ENCODE measurements around the gene TNNC1. TPM values are rescaled to one million over a fixed set of nuclear protein-coding genes. Genes with fewer than 3 reads are reported as not detected.
A peak's percentile ranks its signal among the peaks of the same experiment; 100 is the strongest.

Gene TNNC1
- 1,000 to 10,000 TPM in 1 of 10 donors, 100 to 1,000 TPM in 9; 325 to 1,057 (median 613) TPM for polyA plus RNA-seq (ENCODE audit: insufficient read length in 10 of 10)
- long read RNA-seq, donor 1, transcript TNNC1-201 (6 exons, 714 nt), result major isoform, 485 of 886 reads
- long read RNA-seq, donor 1, partial matches to known transcripts, result 372 of 886 reads
- long read RNA-seq, donor 1, other reads (novel, unspliced or antisense), result 29 of 886 reads
- long read RNA-seq, donor 2, transcript TNNC1-201 (6 exons, 714 nt), result major isoform, 326 of 544 reads
- long read RNA-seq, donor 2, partial matches to known transcripts, result 157 of 544 reads
- long read RNA-seq, donor 2, other reads (novel, unspliced or antisense), result 61 of 544 reads
- long read RNA-seq, donor 3, result 0 reads
- long read RNA-seq, donor 4, transcript TNNC1-201 (6 exons, 714 nt), result major isoform, 302 of 711 reads
- long read RNA-seq, donor 4, partial matches to known transcripts, result 358 of 711 reads
- long read RNA-seq, donor 4, other reads (novel, unspliced or antisense), result 50 of 711 reads
- long read RNA-seq, donor 5, transcript TNNC1-201 (6 exons, 714 nt), result major isoform, 541 of 899 reads
- long read RNA-seq, donor 5, partial matches to known transcripts, result 287 of 899 reads
- long read RNA-seq, donor 5, other reads (novel, unspliced or antisense), result 69 of 899 reads
- long read RNA-seq, donor 6, transcript TNNC1-201 (6 exons, 714 nt), result major isoform, 437 of 861 reads
- long read RNA-seq, donor 6, partial matches to known transcripts, result 343 of 861 reads
- long read RNA-seq, donor 6, other reads (novel, unspliced or antisense), result 80 of 861 reads
- long read RNA-seq, donor 7, transcript TNNC1-201 (6 exons, 714 nt), result major isoform, 134 of 342 reads
- long read RNA-seq, donor 7, partial matches to known transcripts, result 182 of 342 reads
- long read RNA-seq, donor 7, other reads (novel, unspliced or antisense), result 26 of 342 reads
- long read RNA-seq, donor 8, transcript TNNC1-201 (6 exons, 714 nt), result major isoform, 262 of 501 reads
- long read RNA-seq, donor 8, partial matches to known transcripts, result 207 of 501 reads
- long read RNA-seq, donor 8, other reads (novel, unspliced or antisense), result 32 of 501 reads
- long read RNA-seq, donor 9, transcript TNNC1-201 (6 exons, 714 nt), result major isoform, 40 of 54 reads
- long read RNA-seq, donor 9, partial matches to known transcripts, result 14 of 54 reads
- long read RNA-seq, donor 9, other reads (novel, unspliced or antisense), result 0 of 54 reads

- no peak for DNase-seq
Observed at GRCh38 chr3:52453496-52454249, at the start of gene TNNC1. TSS of gene TNNC1 (minus strand) at chr3:52454041. CDS start at chr3:52454015, 26 bp downstream.

DNA sequence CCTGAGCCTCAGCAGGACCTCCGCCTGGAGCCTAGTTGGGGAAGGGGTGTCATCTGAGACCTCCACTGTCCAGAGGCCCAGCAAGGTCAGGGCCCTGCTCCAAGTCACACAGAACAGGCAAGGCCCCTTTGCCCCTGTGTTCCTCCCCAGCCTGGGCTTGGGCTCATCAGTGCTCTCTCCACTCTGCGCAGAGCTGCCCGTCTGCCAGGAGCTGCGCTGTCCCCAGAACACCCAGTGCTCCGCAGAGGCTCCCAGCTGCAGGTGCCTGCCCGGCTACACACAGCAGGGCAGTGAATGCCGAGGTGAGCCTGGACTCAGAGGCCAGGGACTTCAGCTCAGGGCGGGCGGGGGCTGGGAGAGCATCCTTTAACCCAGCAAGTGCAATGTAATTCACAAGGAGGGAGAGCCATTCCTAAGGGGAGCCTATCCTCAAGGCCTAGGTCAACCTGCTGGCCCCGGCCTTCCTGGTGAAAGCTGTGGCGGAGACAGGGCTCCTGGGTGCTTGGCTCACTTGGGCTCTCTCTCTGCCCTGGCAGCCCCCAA lies 49.0 kb upstream of the TNNC1 start:
- no peak for DNase-seq

DNA sequence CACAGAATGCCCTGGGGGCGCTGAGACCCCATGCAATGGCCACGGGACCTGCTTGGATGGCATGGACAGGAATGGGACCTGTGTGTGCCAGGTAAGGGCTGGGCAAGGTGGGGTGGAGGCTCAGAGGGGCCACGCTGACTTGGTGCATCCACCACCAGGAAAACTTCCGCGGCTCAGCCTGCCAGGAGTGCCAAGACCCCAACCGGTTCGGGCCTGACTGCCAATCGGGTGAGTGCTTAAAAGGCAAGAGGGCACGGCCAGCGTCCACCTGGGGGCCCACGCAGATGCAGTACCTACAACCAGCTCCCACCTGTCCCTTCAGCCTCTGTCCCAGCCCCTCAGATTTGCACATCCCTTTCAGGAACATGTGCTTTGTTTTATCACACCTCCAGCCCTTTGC lies 48.2 kb upstream of the TNNC1 start:
- DNase-seq, result no peak

DNA sequence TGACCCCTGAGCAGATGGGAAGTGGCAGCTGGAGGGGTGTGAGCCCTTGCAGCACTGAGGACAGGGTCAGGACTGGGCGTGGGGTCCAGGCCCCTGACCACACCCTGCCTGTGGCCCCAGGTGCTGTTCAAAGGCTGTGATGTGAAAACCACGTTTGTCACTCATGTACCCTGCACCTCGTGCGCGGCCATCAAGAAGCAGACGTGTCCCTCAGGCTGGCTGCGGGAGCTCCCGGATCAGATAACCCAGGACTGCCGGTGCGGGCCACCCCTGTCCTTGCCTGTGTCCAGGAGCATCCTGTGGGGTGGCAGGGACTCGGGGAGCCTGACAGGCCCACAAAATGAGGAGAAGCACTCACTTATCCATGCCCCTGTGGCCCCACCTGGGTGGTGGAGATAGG lies 47.2 kb upstream of the TNNC1 start:
- DNase-seq, result no peak

DNA sequence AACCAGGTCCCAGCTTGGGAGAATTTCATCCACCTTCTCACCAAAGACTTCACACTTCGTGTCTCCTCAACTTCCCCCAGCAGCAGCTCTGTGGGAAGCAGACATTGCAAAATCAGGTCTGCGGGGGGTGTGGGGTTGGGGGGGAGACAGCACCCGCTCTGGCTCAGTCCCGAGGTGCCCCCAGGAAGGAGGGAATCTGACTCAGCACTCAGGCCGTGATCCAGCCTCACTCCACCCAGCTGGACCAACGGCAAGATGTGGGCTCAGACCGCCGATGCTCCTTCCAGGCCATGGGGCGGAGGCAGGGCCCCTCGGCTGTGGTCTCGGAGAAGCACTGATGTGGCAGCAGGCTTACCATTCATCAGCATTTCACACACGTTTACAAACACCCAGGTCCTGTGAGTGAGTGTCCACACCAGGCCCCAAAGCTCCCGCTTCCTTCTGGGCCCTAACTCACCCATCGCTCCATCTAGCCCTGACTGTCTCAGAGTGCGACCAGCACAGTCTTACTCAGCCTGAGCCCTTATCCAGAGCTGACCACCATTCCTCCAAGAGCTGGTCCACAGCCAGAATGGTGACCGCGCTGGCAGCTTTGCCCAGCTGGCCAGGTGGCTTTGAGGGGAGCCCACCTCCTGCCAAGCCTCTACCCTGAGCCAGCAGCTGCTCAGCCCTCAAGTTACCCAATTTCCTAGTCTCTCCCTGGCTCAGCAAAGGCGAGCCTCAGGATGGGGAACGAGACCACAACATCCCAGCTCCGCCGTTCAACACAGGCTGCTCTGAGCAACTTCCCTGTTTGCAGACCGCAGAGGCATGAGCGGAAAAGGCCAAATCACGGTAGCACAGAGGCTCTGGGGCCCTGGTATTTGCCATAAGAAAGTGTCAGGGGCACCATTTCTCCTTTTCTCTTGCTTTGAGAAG lies 44.6 kb upstream of the TNNC1 start:
- peak in 1 of 3 donors; percentile 49 for DNase-seq

GRCh38 chr3:52495777-52496602 lies 42.1 kb upstream of the TNNC1 start:
- no peak for DNase-seq

DNA sequence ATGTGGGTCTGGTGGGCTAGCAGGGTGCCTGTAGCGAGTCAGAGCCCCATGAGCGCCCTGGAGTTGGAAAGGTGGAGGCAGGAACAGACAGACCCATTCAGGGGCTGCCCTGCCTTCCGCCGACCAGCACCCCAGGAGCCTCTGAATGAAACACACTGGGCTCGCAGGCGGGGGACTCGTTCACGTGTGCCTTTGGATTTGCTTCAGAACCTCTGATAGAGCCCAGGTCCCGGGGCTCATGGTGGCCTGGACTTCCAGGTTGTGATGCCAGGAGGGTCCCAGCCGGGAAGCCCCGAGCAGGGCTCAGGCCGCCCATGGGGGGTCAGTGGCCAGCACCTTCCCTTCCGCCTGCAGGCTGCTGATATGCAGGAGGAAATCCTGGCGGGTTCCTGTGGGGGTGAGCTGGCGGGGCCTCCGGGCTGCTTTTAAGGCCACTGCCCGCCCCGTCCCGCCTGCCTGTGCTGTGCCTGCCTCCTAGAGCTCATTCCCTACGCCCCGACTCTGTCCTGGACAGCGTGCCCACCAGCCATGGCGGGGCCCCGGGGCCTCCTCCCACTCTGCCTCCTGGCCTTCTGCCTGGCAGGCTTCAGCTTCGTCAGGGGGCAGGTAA lies 41.1 kb upstream of the TNNC1 start, which contains the start of gene STAB1:
Gene STAB1 (plus strand): TSS at position 453 of the 610 bp plus-strand sequence. CDS start 76 bp downstream, at position 529.
- DNase-seq, result peak in 1 of 3 donors; percentile 51

DNA sequence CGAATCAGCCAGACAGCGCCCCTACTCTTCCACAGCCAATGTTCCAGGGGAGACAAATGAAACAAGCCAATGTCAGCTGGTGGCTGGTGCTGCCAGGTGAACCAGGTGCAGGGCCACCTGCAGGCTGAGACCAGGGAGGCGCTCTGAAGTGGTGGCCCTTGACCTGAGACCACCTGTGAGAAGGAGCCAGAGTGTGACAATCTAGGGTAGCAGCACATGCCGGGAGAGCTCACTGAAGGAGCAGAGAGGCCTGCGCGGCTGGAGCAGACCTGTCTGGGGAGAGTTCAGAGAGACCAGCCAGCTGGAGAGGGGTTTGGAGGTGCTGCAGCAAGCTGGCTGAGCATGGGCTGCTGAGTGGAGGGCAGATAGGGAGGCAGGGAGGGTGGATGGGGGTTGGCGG lies 40.6 kb upstream of the TNNC1 start:
- DNase-seq, result no peak

DNA sequence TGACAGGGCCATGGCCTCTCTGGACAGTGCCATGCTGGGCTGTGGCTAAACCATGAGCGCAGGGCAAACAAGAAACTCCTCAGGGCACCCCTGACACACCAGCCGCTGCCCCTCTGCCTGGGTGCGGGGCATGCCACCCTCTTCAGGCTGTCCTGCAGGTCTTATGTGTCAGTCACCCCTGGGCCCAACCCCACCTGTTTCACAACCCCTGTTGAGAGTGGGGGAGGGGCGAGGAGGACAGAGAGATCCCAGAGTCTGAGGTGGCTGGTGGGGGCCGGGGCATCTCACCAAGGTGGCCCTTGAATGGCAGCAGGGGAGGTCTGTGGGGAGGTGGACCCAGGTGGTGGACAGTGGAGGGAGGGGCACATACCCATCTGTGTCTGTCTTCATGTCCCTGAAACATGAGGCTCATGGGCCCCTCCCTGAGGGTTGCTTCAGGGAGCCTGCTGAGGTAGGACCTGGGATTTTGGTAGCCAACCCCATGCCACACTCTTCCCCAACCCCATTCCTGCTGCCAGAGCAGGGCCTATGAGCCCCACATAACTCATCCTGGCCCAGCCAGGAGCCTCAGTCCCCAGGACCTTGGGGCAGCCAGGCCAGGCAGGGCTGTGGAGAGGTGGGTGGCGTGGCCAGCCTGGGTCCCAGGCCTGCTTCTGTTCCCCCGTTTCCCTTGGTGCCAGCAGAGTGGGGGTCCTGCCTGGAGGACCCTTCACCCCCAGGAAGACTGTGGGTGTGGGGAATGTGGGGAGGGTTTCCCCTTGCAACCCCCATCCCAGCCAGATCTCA lies 39.6 kb upstream of the TNNC1 start:
- DNase-seq, result no peak

GRCh38 chr3:52492059-52492458 lies 38.2 kb upstream of the TNNC1 start:
- no peak for DNase-seq

- DNase-seq, result peak in 1 of 3 donors; percentile 39
Observed at GRCh38 chr3:52490939-52491526, 37.2 kb upstream of the TNNC1 start.

GRCh38 chr3:52490035-52490938 lies 36.4 kb upstream of the TNNC1 start:
- no peak for DNase-seq

GRCh38 chr3:52489453-52489852 lies 35.6 kb upstream of the TNNC1 start:
- DNase-seq, result no peak

DNA sequence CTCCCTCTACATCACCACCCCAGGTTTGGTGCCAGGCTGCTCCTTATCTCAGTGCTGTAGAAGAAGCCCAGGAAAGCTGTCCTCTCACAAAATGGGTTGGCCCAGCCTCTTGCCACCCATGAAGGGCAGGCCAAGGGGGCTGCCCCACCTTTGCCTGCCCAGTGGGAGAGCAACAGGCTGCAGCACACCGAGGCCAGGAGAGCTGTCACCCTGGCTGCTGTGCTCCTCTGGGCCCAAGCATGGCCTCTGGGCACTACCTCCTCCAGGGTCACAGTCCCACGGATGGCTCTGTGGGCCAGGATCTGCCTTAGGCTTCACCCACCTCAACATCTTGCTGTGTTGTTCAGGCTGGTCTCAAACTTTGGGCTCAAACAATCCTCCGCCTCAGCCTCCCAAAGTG lies 34.9 kb upstream of the TNNC1 start:
- no peak for DNase-seq

GRCh38 chr3:52487788-52488691 lies 34.2 kb upstream of the TNNC1 start:
- DNase-seq, result no peak
